Right lobe of liver (tissue), 4 donors: ENCODE results near the gene PDE4C.

Experiments used
- POLR2A ChIP-seq: fragments of 450-650 bp; IDR thresholded peaks from one replicate; pipeline ENCODE4 v1.6.1; 2017; ENCODE audit warnings: antibody characterized with exemption, mild to moderate bottlenecking
- TF ChIP-seq, protein P1 (sequence below), 4 donors: fragments of 200-600 bp in 3 of 4; fragments of 450-650 bp in 1 of 4; IDR thresholded peaks; one replicate each; pipeline versions ENCODE4 v1.5.1 to v1.8.0; 2016 to 2022; ENCODE audit warnings: antibody characterized with exemption in 4 of 4, mild to moderate bottlenecking in 2 of 4
- donor health status: DM: no; HTN: no; CAD: no.
- donor health status: DM: no; HTN: no; CAD: no.
- donor health status: DM: no; HTN: yes; CAD: no.

DNA sequence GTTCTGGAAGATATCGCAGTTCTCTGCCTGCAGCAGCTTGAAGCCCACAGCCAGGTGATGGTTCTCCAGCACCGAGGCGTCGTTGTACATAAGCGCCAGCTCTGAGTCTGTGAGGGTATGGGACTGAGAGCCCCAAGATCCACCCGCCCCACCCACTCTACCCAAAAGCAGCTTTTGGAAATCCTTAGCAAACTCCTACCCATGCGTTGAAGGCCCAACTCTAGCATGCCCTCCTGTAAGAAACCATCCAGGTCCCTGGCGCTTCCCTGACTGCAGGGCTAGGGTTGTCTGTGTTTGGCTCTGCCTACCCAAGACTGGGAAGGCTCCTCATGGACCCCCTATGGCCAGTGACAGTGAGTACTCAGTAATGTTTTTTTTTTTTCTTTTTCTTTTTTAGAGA is 9.4 kb downstream of the PDE4C start:
- TF ChIP-seq, protein P1, sequence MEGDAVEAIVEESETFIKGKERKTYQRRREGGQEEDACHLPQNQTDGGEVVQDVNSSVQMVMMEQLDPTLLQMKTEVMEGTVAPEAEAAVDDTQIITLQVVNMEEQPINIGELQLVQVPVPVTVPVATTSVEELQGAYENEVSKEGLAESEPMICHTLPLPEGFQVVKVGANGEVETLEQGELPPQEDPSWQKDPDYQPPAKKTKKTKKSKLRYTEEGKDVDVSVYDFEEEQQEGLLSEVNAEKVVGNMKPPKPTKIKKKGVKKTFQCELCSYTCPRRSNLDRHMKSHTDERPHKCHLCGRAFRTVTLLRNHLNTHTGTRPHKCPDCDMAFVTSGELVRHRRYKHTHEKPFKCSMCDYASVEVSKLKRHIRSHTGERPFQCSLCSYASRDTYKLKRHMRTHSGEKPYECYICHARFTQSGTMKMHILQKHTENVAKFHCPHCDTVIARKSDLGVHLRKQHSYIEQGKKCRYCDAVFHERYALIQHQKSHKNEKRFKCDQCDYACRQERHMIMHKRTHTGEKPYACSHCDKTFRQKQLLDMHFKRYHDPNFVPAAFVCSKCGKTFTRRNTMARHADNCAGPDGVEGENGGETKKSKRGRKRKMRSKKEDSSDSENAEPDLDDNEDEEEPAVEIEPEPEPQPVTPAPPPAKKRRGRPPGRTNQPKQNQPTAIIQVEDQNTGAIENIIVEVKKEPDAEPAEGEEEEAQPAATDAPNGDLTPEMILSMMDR (IDR thresholded peaks at IDR 0.05): no peak
- no peak for TF ChIP-seq POLR2A
